NCI-H2171 (cell line): ENCODE data around the gene ATF1.
"Not testable (repeated sequence)": the region's sequence is repeated elsewhere in the genome, so short reads cannot be mapped to it uniquely, and the experiment has no call there.

Source experiments
- DNase-seq: peaks from one replicate; lab custom pipeline; 2025; lab: John Stamatoyannopoulos, UW

ATF1 gene

GRCh38 chr12:50753232-50753769 lies 10.6 kb upstream of the ATF1 start:
- DNase-seq, result no peak

- DNase-seq, result peak; percentile 90
These were observed 589 bp downstream of the ATF1 start for GRCh38 chr12:50764286-50765094.

- DNase-seq, result no peak
These were observed 1.4 kb downstream of the ATF1 start for GRCh38 chr12:50765095-50765911.

- no peak for DNase-seq
These were observed 4.5 kb downstream of the ATF1 start for GRCh38 chr12:50768391-50768790.

- DNase-seq, result not testable (repeated sequence)
These were observed 4.9 kb downstream of the ATF1 start for GRCh38 chr12:50768813-50769212.

- no peak for DNase-seq
These were observed 7.5 kb downstream of the ATF1 start for GRCh38 chr12:50771409-50771808.

- no peak for DNase-seq
These were observed 8.6 kb downstream of the ATF1 start for GRCh38 chr12:50772470-50772869.

- DNase-seq, result no peak
These were observed 9.0 kb downstream of the ATF1 start for GRCh38 chr12:50772877-50773276.

- DNase-seq, result no peak
These were observed 11.3 kb downstream of the ATF1 start for GRCh38 chr12:50775251-50775650.

- DNase-seq, result no peak
These were observed 13.1 kb downstream of the ATF1 start for GRCh38 chr12:50776749-50777728.

- no peak for DNase-seq
These were observed 15.0 kb downstream of the ATF1 start for GRCh38 chr12:50778663-50779590.

- no peak for DNase-seq
These were observed 16.1 kb downstream of the ATF1 start for GRCh38 chr12:50780013-50780412.

GRCh38 chr12:50784501-50784900 lies 20.6 kb downstream of the ATF1 start:
- no peak for DNase-seq

- no peak for DNase-seq
These were observed 21.6 kb downstream of the ATF1 start for GRCh38 chr12:50785406-50786001.

- DNase-seq, result no peak
These were observed 22.8 kb downstream of the ATF1 start for GRCh38 chr12:50786498-50787231.

GRCh38 chr12:50787618-50788017 lies 23.7 kb downstream of the ATF1 start:
- no peak for DNase-seq

- DNase-seq, result no peak
These were observed 24.7 kb downstream of the ATF1 start for GRCh38 chr12:50788561-50788960.

GRCh38 chr12:50790081-50790480 lies 26.2 kb downstream of the ATF1 start:
- no peak for DNase-seq

- DNase-seq, result no peak
These were observed 36.0 kb downstream of the ATF1 start for GRCh38 chr12:50799908-50800307.
